Adrenal gland (tissue), 5 donors: ENCODE measurements around the gene MACROD2.

Experiments used
- CTCF ChIP-seq, 6 experiments: fragments of 450-650 bp in 4 of 6; fragments of 200-600 bp in 2 of 6; sonication (generic) in 1 of 6; IDR thresholded peaks; 1 replicate in 5 of 6; 2 replicates in 1 of 6; pipeline versions ENCODE4 v1.5.1 to v1.8.0; 2016 to 2021; ENCODE audit warnings: antibody characterized with exemption in 6 of 6, mild to moderate bottlenecking in 2 of 6, moderate library complexity in 1 of 6
- POLR2A ChIP-seq, 2 donors: fragments of 450-650 bp; IDR thresholded peaks; one replicate each; pipeline ENCODE4 v1.6.1; 2017; ENCODE audit warnings: antibody characterized with exemption in 2 of 2, mild to moderate bottlenecking in 2 of 2, moderate library complexity in 1 of 2
- donor health status: DM: no; HTN: no; CAD: no.

- no peak for TF ChIP-seq POLR2A (IDR thresholded peaks at IDR 0.05)
- no peak for TF ChIP-seq CTCF (IDR thresholded peaks at IDR 0.05)
Measured at GRCh38 chr20:15288106-15288505, 1292.8 kb downstream of the MACROD2 start.
